Choroid plexus epithelial cell (primary cell): ENCODE results near the gene CLK4.

ENCODE experiments used
- DNase-seq: peaks from one replicate; pipeline ENCODE4 v3.0.0-alpha.2; 2010; ENCODE audit warnings: low read depth
- H3K4me3 ChIP-seq: 2 replicates; pipeline ENCODE4 v1.5.1; 2011; ENCODE audit warnings: low read depth, mild to moderate bottlenecking, control low read depth, low read length, moderate library complexity
- TF ChIP-seq, protein P1 (sequence below): conservative IDR thresholded peaks from 2 replicates; pipeline ENCODE4 v1.5.1; 2011; ENCODE audit warnings: low read depth, mild to moderate bottlenecking, control low read depth, inconsistent platforms, low read length, moderate library complexity

The CLK4 gene

DNA sequence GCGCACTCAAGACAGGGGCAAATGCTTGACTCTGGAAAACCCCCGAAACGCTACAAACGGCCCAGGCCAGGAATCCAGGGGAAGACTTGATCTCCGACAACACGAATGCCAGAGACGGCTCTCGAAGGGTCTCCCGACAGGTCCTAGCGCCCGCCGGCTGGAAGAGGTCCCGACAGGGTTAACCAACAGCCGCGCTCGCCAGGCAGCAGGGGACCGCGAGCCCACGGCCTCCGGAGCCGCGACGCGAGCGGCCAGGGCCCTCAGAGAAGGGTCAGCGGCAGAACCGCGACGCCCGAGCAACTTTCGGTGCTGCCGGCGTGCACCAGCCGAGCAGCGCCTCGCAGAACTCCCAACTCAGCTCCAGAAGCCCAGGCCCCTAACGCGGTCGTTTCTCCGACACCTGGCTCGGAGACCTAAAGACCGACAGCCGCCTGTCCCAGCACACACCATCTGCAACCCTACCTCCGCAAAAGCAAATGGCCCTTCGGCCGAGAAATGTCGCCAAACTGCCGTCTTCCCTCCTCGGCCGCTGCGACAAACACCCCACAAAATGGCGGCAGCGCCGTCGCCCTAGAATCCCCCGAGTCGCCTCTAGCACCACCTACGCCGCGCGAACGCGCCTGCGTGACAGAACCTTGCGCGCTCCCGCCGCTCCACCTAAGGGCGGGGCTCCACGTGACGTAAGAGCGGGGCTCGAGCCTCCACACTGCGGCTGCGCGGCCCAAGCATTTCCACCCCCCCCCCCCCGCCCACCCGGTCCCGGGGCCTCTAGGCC, at the start of gene CLK4:
CLK4 (minus strand) TSS at position 567 of the 775 bp plus-strand sequence. CDS start 3,634 bp downstream, outside the sequence.
- DNase-seq: peak; percentile 97
- TF ChIP-seq, protein P1, sequence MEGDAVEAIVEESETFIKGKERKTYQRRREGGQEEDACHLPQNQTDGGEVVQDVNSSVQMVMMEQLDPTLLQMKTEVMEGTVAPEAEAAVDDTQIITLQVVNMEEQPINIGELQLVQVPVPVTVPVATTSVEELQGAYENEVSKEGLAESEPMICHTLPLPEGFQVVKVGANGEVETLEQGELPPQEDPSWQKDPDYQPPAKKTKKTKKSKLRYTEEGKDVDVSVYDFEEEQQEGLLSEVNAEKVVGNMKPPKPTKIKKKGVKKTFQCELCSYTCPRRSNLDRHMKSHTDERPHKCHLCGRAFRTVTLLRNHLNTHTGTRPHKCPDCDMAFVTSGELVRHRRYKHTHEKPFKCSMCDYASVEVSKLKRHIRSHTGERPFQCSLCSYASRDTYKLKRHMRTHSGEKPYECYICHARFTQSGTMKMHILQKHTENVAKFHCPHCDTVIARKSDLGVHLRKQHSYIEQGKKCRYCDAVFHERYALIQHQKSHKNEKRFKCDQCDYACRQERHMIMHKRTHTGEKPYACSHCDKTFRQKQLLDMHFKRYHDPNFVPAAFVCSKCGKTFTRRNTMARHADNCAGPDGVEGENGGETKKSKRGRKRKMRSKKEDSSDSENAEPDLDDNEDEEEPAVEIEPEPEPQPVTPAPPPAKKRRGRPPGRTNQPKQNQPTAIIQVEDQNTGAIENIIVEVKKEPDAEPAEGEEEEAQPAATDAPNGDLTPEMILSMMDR: peak; percentile 2
- peak within 1 kb of the TSS; percentile 93 for H3K4me3 ChIP-seq

- DNase-seq: no peak
- no peak overlapping the region for H3K4me3 ChIP-seq
- TF ChIP-seq, protein P1: no peak
Observed at GRCh38 chr5:178675922-178676321, 49.1 kb upstream of the CLK4 start.

- DNase-seq: peak; percentile 66
- TF ChIP-seq, protein P1: no peak
- no peak overlapping the region for H3K4me3 ChIP-seq
Observed at GRCh38 chr5:178674334-178674733, 47.5 kb upstream of the CLK4 start.

DNA sequence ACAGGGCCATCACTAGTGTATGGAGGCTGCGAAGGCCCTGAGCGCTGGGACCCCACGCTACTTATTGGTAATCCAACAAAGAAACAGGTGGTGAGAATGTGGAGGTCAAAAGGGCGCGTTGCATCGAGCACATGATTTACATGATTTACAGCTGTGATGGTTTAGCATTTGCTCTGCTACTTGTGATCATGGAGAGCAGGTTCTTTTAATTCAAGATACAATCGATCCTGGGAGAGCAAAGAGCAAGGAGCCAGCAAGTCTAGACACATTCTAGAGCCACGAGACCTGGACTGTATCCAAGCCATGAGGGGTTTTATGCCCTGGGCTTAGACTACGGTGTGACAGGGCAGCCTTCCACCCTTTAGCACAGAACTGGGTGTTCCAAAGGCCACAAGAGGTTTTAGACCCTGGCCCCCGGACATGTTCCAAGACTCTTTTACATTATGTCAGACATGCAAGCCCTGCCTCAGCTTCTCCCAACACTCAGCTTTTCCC, 47.0 kb upstream of the CLK4 start:
- no peak overlapping the region for H3K4me3 ChIP-seq
- DNase-seq: no peak
- TF ChIP-seq, protein P1: no peak

- no peak overlapping the region for H3K4me3 ChIP-seq
- DNase-seq: no peak
- TF ChIP-seq, protein P1: no peak
Observed at GRCh38 chr5:178672630-178673029, 45.8 kb upstream of the CLK4 start.

GRCh38 chr5:178671602-178672144, 44.8 kb upstream of the CLK4 start:
- DNase-seq: peak; percentile 30
- TF ChIP-seq, protein P1: no peak

More at GRCh38 chr5:178671602-178672144, 44.8 kb upstream of the CLK4 start:
- H3K4me3 ChIP-seq: no peak overlapping the region
